GM23338 (cell line): ENCODE results near the gene LMNA.

Source experiments
- CTCF ChIP-seq, 2 experiments: fragments of 200-600 bp in 1 of 2; sonication (generic) in 1 of 2; conservative IDR thresholded peaks; 2 replicates each; pipeline versions ENCODE4 v1.5.1 to v1.6.1; 2016 to 2017; ENCODE audit warnings: antibody characterized with exemption in 2 of 2, low read depth in 2 of 2, mild to moderate bottlenecking in 2 of 2, moderate library complexity in 1 of 2
- EZH2 ChIP-seq: fragments of 200-600 bp; sonication (generic); IDR thresholded peaks from one replicate; pipeline ENCODE4 v1.8.0; 2017; ENCODE audit warnings: antibody characterized with exemption, mild to moderate bottlenecking, low read depth; ENCODE audit not compliant: unreplicated experiment

GRCh38 chr1:156121457-156121856 is 6.9 kb downstream of the LMNA start:
- TF ChIP-seq CTCF (conservative IDR thresholded peaks at IDR 0.05; ENCODE audit: low read depth in 2 of 2): no peak
- no peak for TF ChIP-seq EZH2
